ENCODE results near the gene UHRF1. TPM values are rescaled to one million over a fixed set of nuclear protein-coding genes. Genes with fewer than 3 reads are reported as not detected.
A peak's percentile ranks its signal among the peaks of the same experiment; 100 is the strongest.

The UHRF1 gene
- total RNA-seq, 1 donor: 34.1 TPM

DNA sequence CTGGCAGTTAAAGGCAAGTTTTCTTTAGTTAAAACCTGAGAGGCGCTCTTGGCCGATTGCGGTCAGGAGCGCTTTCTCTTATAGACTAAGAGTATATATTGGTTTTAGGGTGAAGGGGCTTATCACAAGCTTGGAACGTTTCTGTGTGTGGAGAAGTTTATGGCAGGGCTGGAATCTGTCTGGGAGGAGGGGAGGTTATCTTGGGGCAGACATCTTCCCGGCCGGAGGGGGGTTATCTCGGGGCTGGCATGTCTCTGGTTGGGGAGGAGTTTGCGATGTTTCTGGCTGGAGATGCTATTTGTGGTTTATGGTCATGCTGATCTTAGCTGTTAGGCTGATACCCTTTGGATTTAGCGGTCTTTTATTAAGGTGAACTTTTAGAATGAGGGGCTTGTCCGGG, 78.0 kb downstream of the UHRF1 start:
- DNase-seq (ENCODE audit: low read depth): peak; percentile 90
- H3K4me3 ChIP-seq (ENCODE audit: low read depth, low read length): peak overlapping the region; percentile 1
- TF ChIP-seq, protein P1, sequence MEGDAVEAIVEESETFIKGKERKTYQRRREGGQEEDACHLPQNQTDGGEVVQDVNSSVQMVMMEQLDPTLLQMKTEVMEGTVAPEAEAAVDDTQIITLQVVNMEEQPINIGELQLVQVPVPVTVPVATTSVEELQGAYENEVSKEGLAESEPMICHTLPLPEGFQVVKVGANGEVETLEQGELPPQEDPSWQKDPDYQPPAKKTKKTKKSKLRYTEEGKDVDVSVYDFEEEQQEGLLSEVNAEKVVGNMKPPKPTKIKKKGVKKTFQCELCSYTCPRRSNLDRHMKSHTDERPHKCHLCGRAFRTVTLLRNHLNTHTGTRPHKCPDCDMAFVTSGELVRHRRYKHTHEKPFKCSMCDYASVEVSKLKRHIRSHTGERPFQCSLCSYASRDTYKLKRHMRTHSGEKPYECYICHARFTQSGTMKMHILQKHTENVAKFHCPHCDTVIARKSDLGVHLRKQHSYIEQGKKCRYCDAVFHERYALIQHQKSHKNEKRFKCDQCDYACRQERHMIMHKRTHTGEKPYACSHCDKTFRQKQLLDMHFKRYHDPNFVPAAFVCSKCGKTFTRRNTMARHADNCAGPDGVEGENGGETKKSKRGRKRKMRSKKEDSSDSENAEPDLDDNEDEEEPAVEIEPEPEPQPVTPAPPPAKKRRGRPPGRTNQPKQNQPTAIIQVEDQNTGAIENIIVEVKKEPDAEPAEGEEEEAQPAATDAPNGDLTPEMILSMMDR (IDR thresholded peaks at IDR 0.05; ENCODE audit: insufficient read depth, low read depth, low read length): no peak

- peak overlapping the region; percentile 1 for H3K4me3 ChIP-seq (ENCODE audit: low read depth, low read length)
- peak; percentile 81 for DNase-seq (ENCODE audit: low read depth)
- TF ChIP-seq, protein P1 (IDR thresholded peaks at IDR 0.05; ENCODE audit: insufficient read depth, low read depth, low read length): no peak
Observed at GRCh38 chr19:4987692-4988370, 78.5 kb downstream of the UHRF1 start.

GRCh38 chr19:4988770-4989251, 79.5 kb downstream of the UHRF1 start:
- H3K4me3 ChIP-seq (ENCODE audit: low read depth, low read length): no peak overlapping the region
- DNase-seq (ENCODE audit: low read depth): peak; percentile 80
- TF ChIP-seq, protein P1 (IDR thresholded peaks at IDR 0.05; ENCODE audit: insufficient read depth, low read depth, low read length): no peak

DNA sequence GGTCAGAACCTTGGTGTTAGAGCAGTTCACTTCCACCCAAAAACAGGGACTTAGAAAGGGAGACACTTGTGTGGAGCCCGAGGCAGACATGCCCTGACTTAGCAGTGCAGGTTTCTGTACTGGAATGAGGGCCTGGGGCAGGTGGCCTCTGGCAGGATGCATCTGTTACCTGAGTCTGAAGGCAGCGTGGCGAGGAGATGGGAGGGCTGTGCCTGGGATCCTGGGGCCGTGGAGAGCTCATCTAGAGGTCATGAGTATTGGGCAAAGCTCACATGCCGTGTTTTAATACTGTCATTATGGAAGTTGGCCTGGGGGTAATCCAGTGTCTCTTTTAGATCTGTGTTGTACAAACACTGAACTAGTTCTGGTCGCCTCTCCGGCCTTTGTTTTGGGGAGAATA, 81.0 kb downstream of the UHRF1 start:
- DNase-seq (ENCODE audit: low read depth): no peak
- no peak overlapping the region for H3K4me3 ChIP-seq (ENCODE audit: low read depth, low read length)
- TF ChIP-seq, protein P1 (IDR thresholded peaks at IDR 0.05; ENCODE audit: insufficient read depth, low read depth, low read length): no peak

GRCh38 chr19:4991538-4991937, 82.2 kb downstream of the UHRF1 start:
- DNase-seq (ENCODE audit: low read depth): no peak
- no peak overlapping the region for H3K4me3 ChIP-seq (ENCODE audit: low read depth, low read length)
- TF ChIP-seq, protein P1 (IDR thresholded peaks at IDR 0.05; ENCODE audit: insufficient read depth, low read depth, low read length): no peak

GRCh38 chr19:4991996-4992698, 82.8 kb downstream of the UHRF1 start:
- TF ChIP-seq, protein P1 (IDR thresholded peaks at IDR 0.05; ENCODE audit: insufficient read depth, low read depth, low read length): no peak

More at GRCh38 chr19:4991996-4992698, 82.8 kb downstream of the UHRF1 start:
- no peak overlapping the region for H3K4me3 ChIP-seq (ENCODE audit: low read depth, low read length)
- DNase-seq (ENCODE audit: low read depth): no peak

All from fibroblast of villous mesenchyme (primary cell).